GM21619 (cell line): Measurements from ENCODE around the gene IGFL4.

ENCODE experiments used
- ATAC-seq: cut with Tn5 transposase; IDR thresholded peaks from one replicate; pipeline ENCODE4 v1.9.1; 2021; ENCODE audit not compliant: unreplicated experiment

Gene IGFL4

GRCh38 chr19:45995715-45996385 is 45.0 kb downstream of the IGFL4 start:
- no peak for ATAC-seq

DNA sequence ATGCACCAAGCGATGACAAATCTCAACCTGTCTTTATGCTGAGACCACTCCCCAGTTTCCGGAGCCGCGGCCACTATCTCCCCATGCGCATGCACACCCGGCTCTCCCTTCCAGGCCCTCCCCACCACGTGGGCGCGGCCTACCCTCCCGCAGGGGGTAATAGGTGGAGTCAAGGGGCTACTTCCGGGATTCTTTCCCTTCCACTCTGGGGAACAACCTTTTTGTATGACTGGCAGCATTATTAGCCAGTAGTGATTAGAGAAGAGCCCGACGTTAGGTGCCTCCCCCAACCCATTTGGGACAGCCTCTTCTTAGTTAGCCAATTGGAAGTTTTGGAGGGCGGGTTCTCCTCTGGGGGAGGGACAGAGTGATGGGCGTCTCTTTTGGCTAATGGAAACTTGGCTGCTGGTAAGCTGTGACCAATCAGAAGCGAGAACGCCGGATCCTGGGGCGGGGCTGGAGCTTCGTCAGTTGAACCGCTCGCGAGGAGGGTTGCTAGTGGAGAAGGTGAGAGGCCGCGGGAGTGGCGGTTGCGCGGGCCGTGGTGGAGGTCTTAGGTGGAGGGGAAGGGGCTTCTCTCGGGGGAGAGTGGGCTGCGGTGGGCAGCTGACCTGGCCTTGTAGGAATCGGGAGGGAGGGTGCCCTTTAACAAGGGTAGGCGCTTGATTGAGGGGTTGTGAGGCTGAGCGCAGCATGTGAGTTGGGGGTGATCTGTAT is 45.6 kb downstream of the IGFL4 start, which contains the start of gene CCDC61:
Gene CCDC61, plus strand, starts transcription at position 470 of the 717 bp plus-strand sequence. CDS start 7,552 bp downstream, outside the sequence.
- ATAC-seq, result peak; percentile 95

GRCh38 chr19:45994456-45994997 is 46.3 kb downstream of the IGFL4 start:
- no peak for ATAC-seq

- no peak for ATAC-seq
Observed at GRCh38 chr19:45990113-45990728, 50.6 kb downstream of the IGFL4 start.
